Measurements from ENCODE around the gene NCAPG2.
A peak's percentile ranks its signal among the peaks of the same experiment; 100 is the strongest.

The NCAPG2 gene, protein sequence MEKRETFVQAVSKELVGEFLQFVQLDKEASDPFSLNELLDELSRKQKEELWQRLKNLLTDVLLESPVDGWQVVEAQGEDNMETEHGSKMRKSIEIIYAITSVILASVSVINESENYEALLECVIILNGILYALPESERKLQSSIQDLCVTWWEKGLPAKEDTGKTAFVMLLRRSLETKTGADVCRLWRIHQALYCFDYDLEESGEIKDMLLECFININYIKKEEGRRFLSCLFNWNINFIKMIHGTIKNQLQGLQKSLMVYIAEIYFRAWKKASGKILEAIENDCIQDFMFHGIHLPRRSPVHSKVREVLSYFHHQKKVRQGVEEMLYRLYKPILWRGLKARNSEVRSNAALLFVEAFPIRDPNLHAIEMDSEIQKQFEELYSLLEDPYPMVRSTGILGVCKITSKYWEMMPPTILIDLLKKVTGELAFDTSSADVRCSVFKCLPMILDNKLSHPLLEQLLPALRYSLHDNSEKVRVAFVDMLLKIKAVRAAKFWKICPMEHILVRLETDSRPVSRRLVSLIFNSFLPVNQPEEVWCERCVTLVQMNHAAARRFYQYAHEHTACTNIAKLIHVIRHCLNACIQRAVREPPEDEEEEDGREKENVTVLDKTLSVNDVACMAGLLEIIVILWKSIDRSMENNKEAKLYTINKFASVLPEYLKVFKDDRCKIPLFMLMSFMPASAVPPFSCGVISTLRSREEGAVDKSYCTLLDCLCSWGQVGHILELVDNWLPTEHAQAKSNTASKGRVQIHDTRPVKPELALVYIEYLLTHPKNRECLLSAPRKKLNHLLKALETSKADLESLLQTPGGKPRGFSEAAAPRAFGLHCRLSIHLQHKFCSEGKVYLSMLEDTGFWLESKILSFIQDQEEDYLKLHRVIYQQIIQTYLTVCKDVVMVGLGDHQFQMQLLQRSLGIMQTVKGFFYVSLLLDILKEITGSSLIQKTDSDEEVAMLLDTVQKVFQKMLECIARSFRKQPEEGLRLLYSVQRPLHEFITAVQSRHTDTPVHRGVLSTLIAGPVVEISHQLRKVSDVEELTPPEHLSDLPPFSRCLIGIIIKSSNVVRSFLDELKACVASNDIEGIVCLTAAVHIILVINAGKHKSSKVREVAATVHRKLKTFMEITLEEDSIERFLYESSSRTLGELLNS

GRCh38 chr7:158704524-158705233 is at the start of gene NCAPG2:
Gene NCAPG2 (minus strand): TSS chr7:158704804. CDS start chr7:158701899, 2,905 bp downstream.
- Histone ChIP-seq H3K79me2 (peaks cover 2% of the 10 kb centered on the region), H3K27ac (peak within 1 kb of the TSS; percentile 65), H2AFZ (peak within 1 kb of the TSS; percentile 96), H3K9me3 (ENCODE audit: control insufficient read depth, low read length) (no peaks in the 10 kb centered on the region), H3K4me3 (ENCODE audit: low read depth, low read length) (peak within 1 kb of the TSS; percentile 77), H3K9ac (peak within 1 kb of the TSS; percentile 21), H3K27me3 (ENCODE audit: control insufficient read depth, insufficient read depth, low read length) (no peaks in the 10 kb centered on the region), H3K36me3 (ENCODE audit: control insufficient read depth, insufficient read depth, low read length) (no peaks in the 10 kb centered on the region), H3K4me2 (ENCODE audit: low read length) (peak within 1 kb of the TSS; percentile 98), H3K4me1 (peaks cover 7% of the 10 kb centered on the region)
- TF ChIP-seq, protein P1, sequence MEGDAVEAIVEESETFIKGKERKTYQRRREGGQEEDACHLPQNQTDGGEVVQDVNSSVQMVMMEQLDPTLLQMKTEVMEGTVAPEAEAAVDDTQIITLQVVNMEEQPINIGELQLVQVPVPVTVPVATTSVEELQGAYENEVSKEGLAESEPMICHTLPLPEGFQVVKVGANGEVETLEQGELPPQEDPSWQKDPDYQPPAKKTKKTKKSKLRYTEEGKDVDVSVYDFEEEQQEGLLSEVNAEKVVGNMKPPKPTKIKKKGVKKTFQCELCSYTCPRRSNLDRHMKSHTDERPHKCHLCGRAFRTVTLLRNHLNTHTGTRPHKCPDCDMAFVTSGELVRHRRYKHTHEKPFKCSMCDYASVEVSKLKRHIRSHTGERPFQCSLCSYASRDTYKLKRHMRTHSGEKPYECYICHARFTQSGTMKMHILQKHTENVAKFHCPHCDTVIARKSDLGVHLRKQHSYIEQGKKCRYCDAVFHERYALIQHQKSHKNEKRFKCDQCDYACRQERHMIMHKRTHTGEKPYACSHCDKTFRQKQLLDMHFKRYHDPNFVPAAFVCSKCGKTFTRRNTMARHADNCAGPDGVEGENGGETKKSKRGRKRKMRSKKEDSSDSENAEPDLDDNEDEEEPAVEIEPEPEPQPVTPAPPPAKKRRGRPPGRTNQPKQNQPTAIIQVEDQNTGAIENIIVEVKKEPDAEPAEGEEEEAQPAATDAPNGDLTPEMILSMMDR (IDR thresholded peaks at IDR 0.05), result peak; percentile 28

- no peak overlapping the region for H2AFZ ChIP-seq
- no peak overlapping the region for H3K27ac ChIP-seq
- H3K4me2 ChIP-seq (ENCODE audit: low read length), result no peak overlapping the region
- no peaks in the 10 kb centered on the region for H3K36me3 ChIP-seq (ENCODE audit: control insufficient read depth, insufficient read depth, low read length)
- no peaks in the 10 kb centered on the region for H3K27me3 ChIP-seq (ENCODE audit: control insufficient read depth, insufficient read depth, low read length)
- no peaks in the 10 kb centered on the region for H3K4me1 ChIP-seq
- TF ChIP-seq, protein P1 (IDR thresholded peaks at IDR 0.05), result no peak
- no peaks in the 10 kb centered on the region for H3K79me2 ChIP-seq
- H3K4me3 ChIP-seq (ENCODE audit: low read depth, low read length), result no peak overlapping the region
- no peaks in the 10 kb centered on the region for H3K9me3 ChIP-seq (ENCODE audit: control insufficient read depth, low read length)
- H3K9ac ChIP-seq, result no peak overlapping the region
Observed at GRCh38 chr7:158753900-158754299, 49.3 kb upstream of the NCAPG2 start.

DNA sequence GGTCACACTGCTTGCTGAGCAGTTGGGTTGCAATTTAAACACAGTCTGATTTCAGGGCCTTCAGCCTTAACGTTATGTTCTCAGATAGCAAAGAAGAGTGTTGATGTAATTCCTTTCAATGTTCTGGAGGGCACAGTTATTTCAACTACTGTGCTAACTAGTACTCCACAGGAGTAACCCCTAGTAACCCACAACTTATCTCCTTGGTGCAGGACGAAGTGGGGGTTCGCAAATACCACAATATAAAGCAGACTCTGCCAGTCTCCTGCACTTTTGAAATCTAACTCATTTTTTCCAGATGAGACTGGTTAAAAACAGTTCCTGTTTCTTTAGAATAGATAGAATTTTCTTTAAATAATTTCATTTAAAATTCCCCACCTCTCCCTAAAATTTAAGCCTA is 47.1 kb upstream of the NCAPG2 start:
- no peaks in the 10 kb centered on the region for H3K36me3 ChIP-seq (ENCODE audit: control insufficient read depth, insufficient read depth, low read length)
- H3K79me2 ChIP-seq, result no peaks in the 10 kb centered on the region
- no peak overlapping the region for H2AFZ ChIP-seq
- no peak overlapping the region for H3K4me2 ChIP-seq (ENCODE audit: low read length)
- H3K27ac ChIP-seq, result no peak overlapping the region
- H3K9me3 ChIP-seq (ENCODE audit: control insufficient read depth, low read length), result no peaks in the 10 kb centered on the region
- H3K9ac ChIP-seq, result no peak overlapping the region
- H3K27me3 ChIP-seq (ENCODE audit: control insufficient read depth, insufficient read depth, low read length), result no peaks in the 10 kb centered on the region
- no peak overlapping the region for H3K4me3 ChIP-seq (ENCODE audit: low read depth, low read length)
- no peaks in the 10 kb centered on the region for H3K4me1 ChIP-seq
- TF ChIP-seq, protein P1 (IDR thresholded peaks at IDR 0.05), result no peak

DNA sequence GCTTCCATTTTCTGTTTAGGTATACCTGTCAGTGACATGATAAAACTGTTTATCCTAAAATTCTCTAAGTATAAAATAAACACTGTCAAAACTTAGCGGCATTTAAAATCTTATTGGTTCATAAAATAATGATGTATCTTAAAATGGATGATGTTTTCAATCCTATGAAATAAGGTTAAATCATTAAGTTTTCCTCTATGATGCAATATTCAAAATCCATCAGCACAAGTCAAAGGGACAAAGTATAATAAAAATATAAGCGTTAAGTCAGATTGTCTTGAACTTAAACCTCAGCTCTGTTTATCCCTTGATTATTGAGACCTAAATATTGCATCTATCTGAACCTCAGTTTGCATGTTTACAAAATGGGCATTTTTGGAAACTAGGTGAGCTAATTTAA is 46.6 kb upstream of the NCAPG2 start:
- Histone ChIP-seq H3K9me3 (ENCODE audit: control insufficient read depth, low read length) (no peaks in the 10 kb centered on the region), H3K4me2 (ENCODE audit: low read length) (no peak overlapping the region), H3K4me3 (ENCODE audit: low read depth, low read length) (no peak overlapping the region), H3K36me3 (ENCODE audit: control insufficient read depth, insufficient read depth, low read length) (no peaks in the 10 kb centered on the region), H3K9ac (no peak overlapping the region), H3K27ac (no peak overlapping the region), H3K27me3 (ENCODE audit: control insufficient read depth, insufficient read depth, low read length) (no peaks in the 10 kb centered on the region), H3K4me1 (no peaks in the 10 kb centered on the region), H2AFZ (no peak overlapping the region), H3K79me2 (no peaks in the 10 kb centered on the region)
- TF ChIP-seq, protein P1 (IDR thresholded peaks at IDR 0.05), result no peak
